Measurements from ENCODE around the gene CBLB. TPM values are rescaled to one million over a fixed set of nuclear protein-coding genes. Genes with fewer than 3 reads are reported as not detected.

CBLB gene
- total RNA-seq, 2 experiments from 2014 or later, result 24.5 to 38.5 TPM

DNA sequence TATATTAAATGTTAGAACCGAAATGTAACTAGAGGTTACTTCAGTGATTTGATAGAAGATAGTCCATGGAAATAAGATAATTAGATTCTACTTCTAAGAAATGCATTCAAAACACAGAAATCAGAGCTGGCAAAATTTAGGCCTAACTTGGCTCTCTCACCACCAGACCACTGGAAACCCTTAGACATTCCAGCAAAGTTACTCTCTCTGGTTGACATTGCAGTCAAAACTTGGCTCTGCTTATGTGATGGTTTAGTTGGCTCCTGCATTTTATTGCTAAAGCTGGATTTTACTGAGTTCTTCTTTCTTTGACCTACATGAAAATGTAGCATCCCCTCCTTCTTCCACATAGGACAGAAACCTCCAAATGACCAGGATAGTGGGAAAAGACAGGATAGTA lies 35.4 kb upstream of the CBLB start:
- Histone ChIP-seq H4K20me1 (ENCODE audit: insufficient read depth, low read length) (no peaks in the 10 kb centered on the region), H3K27ac (ENCODE audit: low read depth, low read length, poor library complexity, severe bottlenecking) (no peak overlapping the region), H3K36me3 (ENCODE audit: insufficient read depth, low read length) (no peaks in the 10 kb centered on the region), H2AFZ (ENCODE audit: low read length) (no peak overlapping the region), H3K9me3 (ENCODE audit: low read length) (no peaks in the 10 kb centered on the region), H3K4me3 (ENCODE audit: low read depth, low read length, poor library complexity, severe bottlenecking) (no peak overlapping the region), H3K79me2 (ENCODE audit: insufficient read depth, low read depth, low read length) (no peaks in the 10 kb centered on the region), H3K4me2 (ENCODE audit: low read length) (no peak overlapping the region), H3K4me1 (ENCODE audit: insufficient read depth, low read length, poor library complexity, severe bottlenecking) (no peaks in the 10 kb centered on the region), H3K9me2 (ENCODE audit: insufficient read depth, low read length) (no peaks in the 10 kb centered on the region; the same call in 1 of the 2 replicates)
- intact Hi-C loops (cut with micrococcal nuclease; ENCODE audit: unreplicated experiment), result no loop called here
- no peak for DNase-seq (ENCODE audit: low spot score)
- ChIA-PET POLR2A (no interaction called here), CTCF (ENCODE audit: unreplicated experiment) (no interaction called here)
- no TSS peak for BruUV-seq (replicated peaks)
- no peak for TF ChIP-seq EZH2phosphoT487 (IDR thresholded peaks at IDR 0.05; ENCODE audit: borderline replicate concordance, low read depth, low read length)
- TF ChIP-seq, protein P1, sequence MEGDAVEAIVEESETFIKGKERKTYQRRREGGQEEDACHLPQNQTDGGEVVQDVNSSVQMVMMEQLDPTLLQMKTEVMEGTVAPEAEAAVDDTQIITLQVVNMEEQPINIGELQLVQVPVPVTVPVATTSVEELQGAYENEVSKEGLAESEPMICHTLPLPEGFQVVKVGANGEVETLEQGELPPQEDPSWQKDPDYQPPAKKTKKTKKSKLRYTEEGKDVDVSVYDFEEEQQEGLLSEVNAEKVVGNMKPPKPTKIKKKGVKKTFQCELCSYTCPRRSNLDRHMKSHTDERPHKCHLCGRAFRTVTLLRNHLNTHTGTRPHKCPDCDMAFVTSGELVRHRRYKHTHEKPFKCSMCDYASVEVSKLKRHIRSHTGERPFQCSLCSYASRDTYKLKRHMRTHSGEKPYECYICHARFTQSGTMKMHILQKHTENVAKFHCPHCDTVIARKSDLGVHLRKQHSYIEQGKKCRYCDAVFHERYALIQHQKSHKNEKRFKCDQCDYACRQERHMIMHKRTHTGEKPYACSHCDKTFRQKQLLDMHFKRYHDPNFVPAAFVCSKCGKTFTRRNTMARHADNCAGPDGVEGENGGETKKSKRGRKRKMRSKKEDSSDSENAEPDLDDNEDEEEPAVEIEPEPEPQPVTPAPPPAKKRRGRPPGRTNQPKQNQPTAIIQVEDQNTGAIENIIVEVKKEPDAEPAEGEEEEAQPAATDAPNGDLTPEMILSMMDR (conservative IDR thresholded peaks at IDR 0.05; ENCODE audit: low read length), result no peak

DNA sequence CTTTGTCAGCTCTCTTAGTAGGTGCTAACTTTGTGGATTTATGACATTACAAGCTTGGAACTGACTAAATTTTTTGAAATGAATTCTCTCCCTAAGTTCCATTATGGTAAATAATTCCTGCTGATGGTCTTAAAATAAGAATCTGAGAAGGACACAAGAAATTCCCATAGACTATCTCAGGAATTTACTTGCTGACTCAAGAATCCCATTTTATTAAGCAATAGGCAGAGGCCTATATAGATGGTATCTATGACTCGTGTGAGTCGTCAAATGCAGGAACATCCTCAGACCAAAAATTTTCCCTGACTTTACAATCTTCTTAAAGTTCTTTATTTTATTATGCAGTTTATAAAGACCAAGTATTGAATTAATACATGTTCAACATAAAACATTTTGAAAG lies 30.7 kb upstream of the CBLB start:
- ChIA-PET POLR2A (interaction anchor here (0.5 to 1.7 kb wide), 2 partner anchors 9 to 15 kb away, joined by 3 to 5 read pairs; no protein-coding TSS in a partner anchor), CTCF (ENCODE audit: unreplicated experiment) (no interaction called here)
- TF ChIP-seq, protein P1 (conservative IDR thresholded peaks at IDR 0.05; ENCODE audit: low read length), result no peak
- TF ChIP-seq EZH2phosphoT487 (IDR thresholded peaks at IDR 0.05; ENCODE audit: borderline replicate concordance, low read depth, low read length), result no peak
- Histone ChIP-seq H3K9me3 (ENCODE audit: low read length) (no peaks in the 10 kb centered on the region), H3K36me3 (ENCODE audit: insufficient read depth, low read length) (no peaks in the 10 kb centered on the region), H3K27ac (ENCODE audit: low read depth, low read length, poor library complexity, severe bottlenecking) (no peak overlapping the region), H3K79me2 (ENCODE audit: insufficient read depth, low read depth, low read length) (no peaks in the 10 kb centered on the region), H3K9me2 (ENCODE audit: insufficient read depth, low read length) (no peaks in the 10 kb centered on the region; the same call in 1 of the 2 replicates), H3K4me2 (ENCODE audit: low read length) (no peak overlapping the region), H3K4me1 (ENCODE audit: insufficient read depth, low read length, poor library complexity, severe bottlenecking) (no peaks in the 10 kb centered on the region), H2AFZ (ENCODE audit: low read length) (no peak overlapping the region), H3K4me3 (ENCODE audit: low read depth, low read length, poor library complexity, severe bottlenecking) (no peak overlapping the region), H4K20me1 (ENCODE audit: insufficient read depth, low read length) (no peaks in the 10 kb centered on the region)
- intact Hi-C loops (cut with micrococcal nuclease; ENCODE audit: unreplicated experiment), result no loop called here
- BruUV-seq (replicated peaks), result no TSS peak
- no peak for DNase-seq (ENCODE audit: low spot score)

DNA sequence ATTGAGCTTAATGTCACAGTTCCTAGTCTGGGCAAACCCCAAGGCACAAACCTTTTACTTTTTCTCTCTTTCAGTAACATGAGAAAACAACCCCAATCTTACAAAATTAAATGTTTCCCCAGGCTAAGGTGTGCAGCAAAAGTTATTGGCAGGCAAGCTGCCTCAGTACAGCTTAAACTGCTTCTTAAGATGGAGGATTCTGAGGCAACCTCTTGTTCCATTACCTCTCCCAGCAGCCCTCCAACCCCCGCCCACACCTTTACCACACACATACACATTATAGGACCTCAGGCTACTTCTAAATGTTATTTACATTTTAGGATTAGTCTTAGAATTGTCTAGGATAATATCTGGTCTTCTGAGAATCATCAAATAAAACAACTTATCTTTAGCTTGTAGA lies 22.3 kb upstream of the CBLB start:
- Histone ChIP-seq H3K27ac (ENCODE audit: low read depth, low read length, poor library complexity, severe bottlenecking) (no peak overlapping the region), H3K79me2 (ENCODE audit: insufficient read depth, low read depth, low read length) (no peaks in the 10 kb centered on the region), H3K9me2 (ENCODE audit: insufficient read depth, low read length) (no peaks in the 10 kb centered on the region), H2AFZ (ENCODE audit: low read length) (peak overlapping the region; percentile 42; the same call in 1 of the 2 replicates), H3K36me3 (ENCODE audit: insufficient read depth, low read length) (no peaks in the 10 kb centered on the region), H3K4me2 (ENCODE audit: low read length) (no peak overlapping the region), H3K4me1 (ENCODE audit: insufficient read depth, low read length, poor library complexity, severe bottlenecking) (no peaks in the 10 kb centered on the region), H3K4me3 (ENCODE audit: low read depth, low read length, poor library complexity, severe bottlenecking) (no peak overlapping the region), H4K20me1 (ENCODE audit: insufficient read depth, low read length) (no peaks in the 10 kb centered on the region), H3K9me3 (ENCODE audit: low read length) (no peaks in the 10 kb centered on the region)
- TF ChIP-seq, protein P1 (conservative IDR thresholded peaks at IDR 0.05; ENCODE audit: low read length), result no peak
- no peak for TF ChIP-seq EZH2phosphoT487 (IDR thresholded peaks at IDR 0.05; ENCODE audit: borderline replicate concordance, low read depth, low read length)
- ChIA-PET CTCF (ENCODE audit: unreplicated experiment) (no interaction called here), POLR2A (interaction anchor here (1.0 to 1.8 kb wide), 4 partner anchors 9 to 56 kb away, joined by 3 to 5 read pairs (median 4); no protein-coding TSS in a partner anchor)
- DNase-seq (ENCODE audit: low spot score), result no peak
- intact Hi-C loops (cut with micrococcal nuclease; ENCODE audit: unreplicated experiment), result no loop called here
- BruUV-seq (replicated peaks), result no TSS peak

All from OCI-LY7 (cell line).